Daoy (cell line): Measurements from ENCODE around the gene GDAP2. TPM values are rescaled to one million over a fixed set of nuclear protein-coding genes. Genes with fewer than 3 reads are reported as not detected.
"Not testable (repeated sequence)": the region's sequence is repeated elsewhere in the genome, so short reads cannot be mapped to it uniquely, and the experiment has no call there.

ENCODE experiments used
- DNase-seq: peaks from one replicate; pipeline ENCODE4 v3.0.0-alpha.2; 2015; ENCODE audit warnings: low read depth
- total RNA-seq: library from RNA; depleted of rRNA; stranded (reverse); fragments of >200 nt; shearing (Covaris generic); gene quantifications from 2 replicates; pipeline ENCODE4 v1.2.3, GENCODE V29; 2014

GDAP2 gene
- total RNA-seq, 1 experiment from 2014 or later = 31.9 TPM

- no peak for DNase-seq
These were observed 29.6 kb downstream of the GDAP2 start for GRCh38 chr1:117899801-117900200.

DNA sequence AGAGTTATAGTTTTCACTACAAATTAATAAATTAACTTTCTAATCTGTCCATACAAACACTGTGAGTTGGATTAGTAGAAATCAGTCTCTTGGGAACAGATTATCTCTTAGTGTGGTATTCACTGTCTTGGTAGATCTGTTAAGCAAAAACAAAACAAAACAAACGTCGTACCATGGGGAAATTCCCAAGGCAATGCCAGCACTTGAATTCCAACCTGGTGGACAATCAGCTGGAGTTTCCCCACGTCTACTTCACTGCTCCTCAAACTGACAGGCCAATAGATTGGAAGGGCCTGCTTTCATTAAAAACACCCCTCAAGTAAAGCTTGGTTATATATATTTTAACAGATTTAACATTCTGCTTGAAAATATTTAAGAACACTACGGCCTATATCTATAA, 31.9 kb downstream of the GDAP2 start:
- peak; percentile 11 for DNase-seq

GRCh38 chr1:117895482-117896114, 33.8 kb downstream of the GDAP2 start:
- DNase-seq = peak; percentile 79

DNA sequence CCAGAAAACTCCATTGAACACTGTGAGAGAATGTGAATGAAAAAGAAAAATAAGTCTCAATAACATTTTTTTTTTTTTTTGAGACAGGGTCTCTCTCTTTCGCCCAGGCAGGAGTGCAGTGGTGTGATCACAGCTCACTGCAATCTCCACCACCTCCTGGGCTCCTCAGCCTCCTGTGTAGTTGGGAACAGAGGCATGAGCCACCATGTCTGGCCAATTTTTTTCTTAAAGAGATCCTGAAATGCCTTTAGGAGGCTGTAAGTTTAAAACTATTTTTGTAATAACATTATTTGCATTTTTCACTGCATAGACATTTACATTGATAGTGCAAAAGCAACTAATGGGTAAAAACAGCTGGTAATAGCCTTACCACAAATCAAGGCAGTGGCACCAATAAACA, 35.3 kb downstream of the GDAP2 start:
- DNase-seq = no peak

- DNase-seq = no peak
These were observed 36.9 kb downstream of the GDAP2 start for GRCh38 chr1:117892512-117892911.

GRCh38 chr1:117890452-117890851, 39.0 kb downstream of the GDAP2 start:
- no peak for DNase-seq

- DNase-seq = peak; percentile 6
These were observed 43.2 kb downstream of the GDAP2 start for GRCh38 chr1:117886101-117886795.

GRCh38 chr1:117883616-117884015, 45.8 kb downstream of the GDAP2 start:
- DNase-seq = no peak

- DNase-seq = no peak
These were observed 50.1 kb downstream of the GDAP2 start for GRCh38 chr1:117879284-117879683.

GRCh38 chr1:117877823-117878222, 51.6 kb downstream of the GDAP2 start:
- DNase-seq = no peak

- no peak for DNase-seq
These were observed 58.4 kb downstream of the GDAP2 start for GRCh38 chr1:117871013-117871412.

GRCh38 chr1:117861694-117862093, 67.7 kb downstream of the GDAP2 start:
- no peak for DNase-seq

- DNase-seq = no peak
These were observed 68.4 kb downstream of the GDAP2 start for GRCh38 chr1:117860896-117861610.

GRCh38 chr1:117859901-117860300, 69.5 kb downstream of the GDAP2 start:
- no peak for DNase-seq

- DNase-seq = no peak
These were observed 72.0 kb downstream of the GDAP2 start for GRCh38 chr1:117857418-117857817.

GRCh38 chr1:117852853-117853553, 76.4 kb downstream of the GDAP2 start:
- DNase-seq = no peak

- no peak for DNase-seq
These were observed 77.7 kb downstream of the GDAP2 start for GRCh38 chr1:117851687-117852086.

DNA sequence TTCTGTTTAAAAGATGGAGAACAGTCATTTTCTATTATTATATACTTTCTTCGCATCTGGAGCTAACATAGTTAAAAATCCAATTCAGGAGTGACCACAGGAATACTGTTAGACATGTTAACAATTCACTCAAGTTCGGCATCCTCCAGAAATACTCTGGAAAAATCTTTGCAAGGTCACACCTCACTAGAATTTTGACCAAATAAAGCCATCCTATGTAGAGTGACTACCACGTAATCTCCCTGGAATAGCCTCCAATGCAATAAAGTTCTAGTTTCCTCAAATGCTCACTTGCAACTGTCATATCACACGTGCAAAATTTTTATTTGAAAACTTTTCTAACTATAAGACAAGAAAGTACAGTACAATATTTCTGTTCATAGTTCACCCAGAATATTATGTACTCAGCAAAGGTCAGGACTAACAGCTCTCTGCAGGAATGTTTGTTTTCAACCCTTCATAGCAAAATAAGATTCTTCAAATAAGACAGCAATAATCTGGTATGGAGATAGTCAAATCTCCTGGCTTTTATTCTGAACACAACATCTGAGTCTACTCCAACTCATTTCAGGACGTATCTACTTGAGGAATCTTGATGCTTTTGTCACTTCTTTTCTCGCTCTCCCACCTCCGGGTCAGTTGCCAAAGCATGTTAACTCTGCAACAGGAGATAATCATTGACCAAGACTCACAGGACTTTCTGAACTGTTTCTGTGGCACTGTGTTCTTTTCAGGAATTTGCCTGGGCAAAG, 82.6 kb downstream of the GDAP2 start:
- DNase-seq = no peak

DNA sequence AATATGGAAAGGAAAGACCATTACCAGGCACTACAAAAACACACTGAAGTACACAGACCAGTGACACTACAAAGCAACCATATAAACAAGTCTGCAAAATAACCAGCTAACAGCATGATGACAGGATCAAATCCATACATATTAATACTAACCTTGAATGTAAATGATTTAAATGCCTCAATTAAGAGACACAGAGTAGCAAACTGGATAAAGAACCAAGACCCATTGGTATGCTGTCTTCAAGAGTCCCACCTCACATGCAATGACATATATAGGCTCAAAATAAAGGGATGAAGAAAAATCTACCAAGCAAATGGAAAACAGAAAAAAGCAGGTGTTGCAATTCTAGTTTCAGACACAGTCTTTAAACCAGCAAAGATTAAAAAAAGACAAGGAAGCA, 84.9 kb downstream of the GDAP2 start:
- DNase-seq = not testable (repeated sequence)

- DNase-seq = no peak
These were observed 85.6 kb downstream of the GDAP2 start for GRCh38 chr1:117843791-117844190.

DNA sequence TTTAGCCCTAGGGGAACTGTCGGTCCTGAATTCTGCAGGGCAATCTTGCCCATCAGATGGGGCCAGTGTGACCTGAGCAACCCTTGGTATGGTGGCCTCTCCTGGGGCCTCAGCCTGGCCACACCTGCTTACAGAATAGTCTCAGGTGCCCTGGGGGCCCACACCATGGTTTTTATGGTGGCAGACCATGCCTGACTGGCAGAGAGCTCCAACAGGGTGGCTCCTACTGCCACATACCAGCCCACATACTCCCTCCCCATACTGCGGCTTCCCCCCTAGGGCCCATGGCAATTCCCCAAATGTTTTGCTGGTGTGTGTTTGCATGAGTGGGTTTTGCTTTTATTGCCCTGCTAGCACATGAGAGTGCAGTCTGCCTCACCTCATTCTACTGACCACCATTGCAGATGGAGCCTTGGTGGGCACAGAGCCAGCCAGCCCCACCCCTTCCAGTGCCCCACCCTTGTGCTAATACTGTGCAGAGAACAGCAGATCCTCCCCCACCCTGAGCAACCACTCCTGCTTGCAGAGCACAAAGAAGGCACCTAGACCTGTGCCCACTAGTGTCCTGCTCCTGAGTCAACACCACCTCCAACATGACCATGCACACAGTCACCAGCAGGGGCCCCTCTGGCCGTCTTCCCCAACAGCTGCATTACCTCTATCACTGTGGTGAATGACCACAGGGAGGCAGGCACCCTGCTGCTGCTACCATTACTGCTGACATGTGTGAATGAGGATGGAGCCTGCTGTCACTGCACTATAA, 86.8 kb downstream of the GDAP2 start:
- DNase-seq = peak; percentile 55
